ENCODE results near the gene MEST. TPM values are rescaled to one million over a fixed set of nuclear protein-coding genes. Genes with fewer than 3 reads are reported as not detected.

MEST gene
- total and polyA plus RNA-seq, 2 of the 13 experiments (the other 11 are each of a cell fraction or from before 2014, with no cell fraction given) = 49.5 to 54.6 TPM

DNA sequence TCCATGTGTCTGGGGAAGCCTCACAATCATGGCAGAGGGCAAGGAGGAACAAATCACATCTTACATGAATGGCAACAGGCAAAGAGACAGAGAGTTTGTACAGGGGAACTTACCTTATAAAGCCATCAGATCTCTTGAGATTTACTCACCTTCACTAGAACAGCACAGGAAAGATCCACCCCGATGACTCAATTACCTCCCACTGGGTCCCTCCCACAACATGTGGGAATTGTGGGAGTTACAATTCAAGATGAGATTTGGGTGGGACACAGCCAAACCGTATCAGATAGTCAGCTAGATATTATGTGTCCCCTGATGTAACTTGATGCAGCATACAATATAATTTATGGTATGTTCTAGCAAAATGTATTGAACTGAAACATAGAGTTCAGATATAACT is 36.9 kb upstream of the MEST start:
- H3K4me1 ChIP-seq (ENCODE audit: insufficient read depth, low read length) = no peaks in the 10 kb centered on the region
- no peaks in the 10 kb centered on the region for H4K20me1 ChIP-seq (ENCODE audit: insufficient read depth, low read length)
- no peak overlapping the region for H3K4me3 ChIP-seq (replicated peaks in 1 of 3; ENCODE audit: insufficient read depth in 1 of 3, low read depth in 2 of 3, low read length in 3 of 3)
- ChIA-PET CTCF (ENCODE audit: low intra/inter-chr PET ratio, low total read pairs) (no interaction called here), POLR2A (no interaction called here)
- H2AFZ ChIP-seq (ENCODE audit: low read length) = no peak overlapping the region
- no TSS peak for BruUV-seq (replicated peaks)
- no peaks in the 10 kb centered on the region for H3K27me3 ChIP-seq (ENCODE audit: control insufficient read depth in 1 of 2, insufficient read depth in 2 of 2, low read length in 2 of 2)
- no peak overlapping the region for H3K27ac ChIP-seq (ENCODE audit: extremely low read length, insufficient read depth, low read length)
- H3K4me2 ChIP-seq (ENCODE audit: low read depth, low read length) = no peak overlapping the region
- FAIRE-seq = no peak
- ATAC-seq = no peak
- no peaks in the 10 kb centered on the region for H3K36me3 ChIP-seq (replicated peaks in 1 of 2; ENCODE audit: control insufficient read depth in 1 of 2, insufficient read depth in 2 of 2, low read length in 2 of 2)
- in situ Hi-C loops (cut with HindIII; ENCODE audit: extremely low pct_ligation_motif_present, low pct_unique_long_range_greater_than_20kb) = no loop called here
- WGBS (ENCODE audit: low lambda C conversion rate) = 0% methylated on average over 2 of the region's 2 CpGs
- H3K9ac ChIP-seq (ENCODE audit: insufficient read depth, low read depth, low read length) = no peak overlapping the region
- H3K79me2 ChIP-seq (ENCODE audit: insufficient read depth, low read length) = no peaks in the 10 kb centered on the region
- peaks cover 10% of the 10 kb centered on the region for H3K9me3 ChIP-seq (ENCODE audit: low read length)
- intact Hi-C loops (cut with micrococcal nuclease; ENCODE audit: unreplicated experiment) = no loop called here
- no peak for DNase-seq (ENCODE audit: low spot score)
- TF ChIP-seq ZNF850 (CRISPR knock-in tag; conservative IDR thresholded peaks at IDR 0.05) (no peak), MYNN (CRISPR knock-in tag; IDR thresholded peaks at IDR 0.05; ENCODE audit: low read depth) (no peak)
- TF ChIP-seq, protein P1, sequence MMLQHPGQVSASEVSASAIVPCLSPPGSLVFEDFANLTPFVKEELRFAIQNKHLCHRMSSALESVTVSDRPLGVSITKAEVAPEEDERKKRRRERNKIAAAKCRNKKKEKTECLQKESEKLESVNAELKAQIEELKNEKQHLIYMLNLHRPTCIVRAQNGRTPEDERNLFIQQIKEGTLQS (CRISPR knock-in tag; IDR thresholded peaks at IDR 0.05) = no peak

DNA sequence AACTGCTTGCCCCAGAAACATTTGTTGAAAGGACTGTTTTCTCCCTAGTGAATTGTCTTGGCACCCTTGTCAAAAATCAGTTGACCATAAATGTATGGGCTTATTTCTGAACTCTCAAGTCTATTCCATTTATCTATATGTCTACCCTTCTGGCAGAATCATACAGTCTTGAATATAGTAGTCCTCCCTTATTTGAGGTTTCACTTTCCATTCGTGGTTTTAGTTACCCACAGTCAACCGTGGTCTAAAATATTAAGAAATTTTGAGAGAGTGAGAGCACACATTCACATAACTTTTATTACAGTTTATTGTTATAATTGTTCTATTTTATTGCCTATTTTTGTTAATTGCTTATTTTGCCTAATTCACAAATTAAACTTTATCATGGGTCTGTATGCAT is 33.6 kb upstream of the MEST start:
- Histone ChIP-seq H2AFZ (ENCODE audit: low read length) (no peak overlapping the region), H3K4me3 (replicated peaks in 1 of 3; ENCODE audit: insufficient read depth in 1 of 3, low read depth in 2 of 3, low read length in 3 of 3) (no peak overlapping the region), H4K20me1 (ENCODE audit: insufficient read depth, low read length) (no peaks in the 10 kb centered on the region), H3K4me1 (ENCODE audit: insufficient read depth, low read length) (no peaks in the 10 kb centered on the region), H3K9me3 (ENCODE audit: low read length) (peaks cover 10% of the 10 kb centered on the region), H3K27ac (ENCODE audit: extremely low read length, insufficient read depth, low read length) (no peak overlapping the region), H3K4me2 (ENCODE audit: low read depth, low read length) (no peak overlapping the region), H3K27me3 (ENCODE audit: control insufficient read depth in 1 of 2, insufficient read depth in 2 of 2, low read length in 2 of 2) (no peaks in the 10 kb centered on the region), H3K9ac (ENCODE audit: insufficient read depth, low read depth, low read length) (no peak overlapping the region), H3K79me2 (ENCODE audit: insufficient read depth, low read length) (no peaks in the 10 kb centered on the region), H3K36me3 (replicated peaks in 1 of 2; ENCODE audit: control insufficient read depth in 1 of 2, insufficient read depth in 2 of 2, low read length in 2 of 2) (no peaks in the 10 kb centered on the region)
- in situ Hi-C loops (cut with HindIII; ENCODE audit: extremely low pct_ligation_motif_present, low pct_unique_long_range_greater_than_20kb) (no loop called here), intact Hi-C loops (cut with micrococcal nuclease; ENCODE audit: unreplicated experiment) (no loop called here)
- 0% methylated on average over 2 of the region's 2 CpGs for WGBS (ENCODE audit: low lambda C conversion rate)
- no peak for FAIRE-seq
- ATAC-seq = no peak
- TF ChIP-seq NFE2L1 (CRISPR knock-in tag; IDR thresholded peaks at IDR 0.05; ENCODE audit: borderline replicate concordance) = no peak
- TF ChIP-seq, protein P2, sequence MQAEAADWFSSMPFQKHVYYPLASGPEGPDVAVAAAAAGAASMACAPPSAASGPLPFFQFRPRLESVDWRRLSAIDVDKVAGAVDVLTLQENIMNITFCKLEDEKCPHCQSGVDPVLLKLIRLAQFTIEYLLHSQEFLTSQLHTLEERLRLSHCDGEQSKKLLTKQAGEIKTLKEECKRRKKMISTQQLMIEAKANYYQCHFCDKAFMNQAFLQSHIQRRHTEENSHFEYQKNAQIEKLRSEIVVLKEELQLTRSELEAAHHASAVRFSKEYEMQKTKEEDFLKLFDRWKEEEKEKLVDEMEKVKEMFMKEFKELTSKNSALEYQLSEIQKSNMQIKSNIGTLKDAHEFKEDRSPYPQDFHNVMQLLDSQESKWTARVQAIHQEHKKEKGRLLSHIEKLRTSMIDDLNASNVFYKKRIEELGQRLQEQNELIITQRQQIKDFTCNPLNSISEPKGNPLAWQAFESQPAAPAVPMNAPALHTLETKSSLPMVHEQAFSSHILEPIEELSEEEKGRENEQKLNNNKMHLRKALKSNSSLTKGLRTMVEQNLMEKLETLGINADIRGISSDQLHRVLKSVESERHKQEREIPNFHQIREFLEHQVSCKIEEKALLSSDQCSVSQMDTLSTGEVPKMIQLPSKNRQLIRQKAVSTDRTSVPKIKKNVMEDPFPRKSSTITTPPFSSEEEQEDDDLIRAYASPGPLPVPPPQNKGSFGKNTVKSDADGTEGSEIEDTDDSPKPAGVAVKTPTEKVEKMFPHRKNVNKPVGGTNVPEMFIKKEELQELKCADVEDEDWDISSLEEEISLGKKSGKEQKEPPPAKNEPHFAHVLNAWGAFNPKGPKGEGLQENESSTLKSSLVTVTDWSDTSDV (CRISPR knock-in tag; IDR thresholded peaks at IDR 0.05) = no peak
- no peak for TF ChIP-seq PAX8 (CRISPR knock-in tag; IDR thresholded peaks at IDR 0.05; ENCODE audit: borderline replicate concordance)
- BruUV-seq (replicated peaks) = no TSS peak
- ChIA-PET POLR2A (no interaction called here), CTCF (ENCODE audit: low intra/inter-chr PET ratio, low total read pairs) (no interaction called here)
- DNase-seq (ENCODE audit: low spot score) = no peak
